HepG2 (cell line): Measurements from ENCODE around the gene AGAP1. TPM values are rescaled to one million over a fixed set of nuclear protein-coding genes. Genes with fewer than 3 reads are reported as not detected.

Experiments
- NAIF1 ChIP-seq: sonication (generic); formaldehyde crosslinking; IDR thresholded peaks from 2 replicates; pipeline ENCODE4 v1.5.0; 2020; ENCODE audit warnings: mild to moderate bottlenecking, missing genetic modification reagents, borderline replicate concordance
- NFIC ChIP-seq: IDR thresholded peaks from 2 replicates; pipeline ENCODE4 v1.6.1; 2012; ENCODE audit warnings: mild to moderate bottlenecking, low read length, inconsistent platforms
- PHF5A ChIP-seq: IDR thresholded peaks from one replicate; pipeline ENCODE4 v1.6.1; 2018; ENCODE audit warnings: low read depth, missing genetic modification reagents; ENCODE audit not compliant: unreplicated experiment
- SETDB1 ChIP-seq: sonication (generic); formaldehyde crosslinking; IDR thresholded peaks from 2 replicates; pipeline ENCODE4 v1.5.1; 2020; ENCODE audit warnings: missing genetic modification reagents, mild to moderate bottlenecking, borderline replicate concordance
- TAF1 ChIP-seq: sonication (generic); formaldehyde crosslinking; IDR thresholded peaks from 2 replicates; pipeline ENCODE4 v1.4.0; 2020; ENCODE audit warnings: missing genetic modification reagents
- ZNF547 ChIP-seq: sonication (generic); formaldehyde crosslinking; IDR thresholded peaks from 2 replicates; pipeline ENCODE4 v1.5.1; 2020; ENCODE audit warnings: mild to moderate bottlenecking, missing genetic modification reagents
- ZNF660 ChIP-seq: sonication (generic); formaldehyde crosslinking; IDR thresholded peaks from 2 replicates; pipeline ENCODE4 v1.5.1; 2020; ENCODE audit warnings: mild to moderate bottlenecking, low read depth, missing genetic modification reagents, borderline replicate concordance
- ZNF691 ChIP-seq: sonication (generic); formaldehyde crosslinking; IDR thresholded peaks from 2 replicates; pipeline ENCODE4 v1.4.0; 2020; ENCODE audit warnings: missing genetic modification reagents, low read depth, mild to moderate bottlenecking, borderline replicate concordance
- ZNF724P ChIP-seq: sonication (generic); formaldehyde crosslinking; IDR thresholded peaks from 2 replicates; pipeline ENCODE4 v1.8.0; 2022; ENCODE audit warnings: missing genetic modification reagents, borderline replicate concordance
- ZNF780A ChIP-seq: sonication (generic); formaldehyde crosslinking; IDR thresholded peaks from 2 replicates; pipeline ENCODE4 v1.8.0; 2022; ENCODE audit warnings: mild to moderate bottlenecking, missing genetic modification reagents, moderate library complexity
- polyA plus RNA-seq, 8 experiments: library from polyadenylated mRNA; depleted of rRNA in 3 of 8; stranded (reverse) in 7 of 8; unstranded in 1 of 8; fragments of >200 nt; fragmentation: Illumina TruSeq in 4 of 8; extraction: Trizol in 4 of 8; gene quantifications; 2 replicates each; pipeline versions ENCODE4 v1.2.1 to v1.2.3, GENCODE V29; 2011 to 2016; ENCODE audit warnings: low read depth in 4 of 8, missing spikeins in 1 of 8, mixed read lengths in 1 of 8; ENCODE audit not compliant: insufficient read depth in 1 of 8
- total RNA-seq, 5 experiments: library from RNA; depleted of rRNA; stranded (reverse); fragments of >200 nt; fragmentation: Illumina TruSeq; extraction: Trizol; gene quantifications; 2 replicates each; pipeline ENCODE4 v1.2.3, GENCODE V29; 2016; ENCODE audit warnings: low read depth in 1 of 5
- TF ChIP-seq, protein P1 (sequence below): sonication (generic); formaldehyde crosslinking; IDR thresholded peaks from 2 replicates; pipeline ENCODE4 v1.4.0; 2020; ENCODE audit warnings: missing genetic modification reagents, borderline replicate concordance
- TF ChIP-seq, protein P2 (sequence below): sonication (generic); formaldehyde crosslinking; IDR thresholded peaks from 2 replicates; pipeline ENCODE4 v1.5.1; 2020; ENCODE audit warnings: mild to moderate bottlenecking, missing genetic modification reagents
- TF ChIP-seq, protein P3 (sequence below): sonication (generic); formaldehyde crosslinking; conservative IDR thresholded peaks from 2 replicates; pipeline ENCODE4 v1.4.0; 2020; ENCODE audit warnings: missing genetic modification reagents

AGAP1 gene
- total and polyA plus RNA-seq, 2 of the 13 experiments (the other 11 are each of a cell fraction or from before 2014, with no cell fraction given), result 21.2 to 32.7 TPM

GRCh38 chr2:236078297-236079255, 584.7 kb downstream of the AGAP1 start (continued):
- TF ChIP-seq TAF1 (CRISPR knock-in tag), result no peak
- no peak for TF ChIP-seq ZNF660 (CRISPR knock-in tag)
- TF ChIP-seq PHF5A, result no peak
- no peak for TF ChIP-seq SETDB1
- no peak for TF ChIP-seq ZNF547 (CRISPR knock-in tag)
- no peak for TF ChIP-seq ZNF724P
- TF ChIP-seq NAIF1 (CRISPR knock-in tag), result no peak
- no peak for TF ChIP-seq ZNF780A (CRISPR knock-in tag)
- no peak for TF ChIP-seq NFIC
- TF ChIP-seq, protein P1, sequence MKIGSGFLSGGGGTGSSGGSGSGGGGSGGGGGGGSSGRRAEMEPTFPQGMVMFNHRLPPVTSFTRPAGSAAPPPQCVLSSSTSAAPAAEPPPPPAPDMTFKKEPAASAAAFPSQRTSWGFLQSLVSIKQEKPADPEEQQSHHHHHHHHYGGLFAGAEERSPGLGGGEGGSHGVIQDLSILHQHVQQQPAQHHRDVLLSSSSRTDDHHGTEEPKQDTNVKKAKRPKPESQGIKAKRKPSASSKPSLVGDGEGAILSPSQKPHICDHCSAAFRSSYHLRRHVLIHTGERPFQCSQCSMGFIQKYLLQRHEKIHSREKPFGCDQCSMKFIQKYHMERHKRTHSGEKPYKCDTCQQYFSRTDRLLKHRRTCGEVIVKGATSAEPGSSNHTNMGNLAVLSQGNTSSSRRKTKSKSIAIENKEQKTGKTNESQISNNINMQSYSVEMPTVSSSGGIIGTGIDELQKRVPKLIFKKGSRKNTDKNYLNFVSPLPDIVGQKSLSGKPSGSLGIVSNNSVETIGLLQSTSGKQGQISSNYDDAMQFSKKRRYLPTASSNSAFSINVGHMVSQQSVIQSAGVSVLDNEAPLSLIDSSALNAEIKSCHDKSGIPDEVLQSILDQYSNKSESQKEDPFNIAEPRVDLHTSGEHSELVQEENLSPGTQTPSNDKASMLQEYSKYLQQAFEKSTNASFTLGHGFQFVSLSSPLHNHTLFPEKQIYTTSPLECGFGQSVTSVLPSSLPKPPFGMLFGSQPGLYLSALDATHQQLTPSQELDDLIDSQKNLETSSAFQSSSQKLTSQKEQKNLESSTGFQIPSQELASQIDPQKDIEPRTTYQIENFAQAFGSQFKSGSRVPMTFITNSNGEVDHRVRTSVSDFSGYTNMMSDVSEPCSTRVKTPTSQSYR (CRISPR knock-in tag), result no peak
- TF ChIP-seq, protein P2, sequence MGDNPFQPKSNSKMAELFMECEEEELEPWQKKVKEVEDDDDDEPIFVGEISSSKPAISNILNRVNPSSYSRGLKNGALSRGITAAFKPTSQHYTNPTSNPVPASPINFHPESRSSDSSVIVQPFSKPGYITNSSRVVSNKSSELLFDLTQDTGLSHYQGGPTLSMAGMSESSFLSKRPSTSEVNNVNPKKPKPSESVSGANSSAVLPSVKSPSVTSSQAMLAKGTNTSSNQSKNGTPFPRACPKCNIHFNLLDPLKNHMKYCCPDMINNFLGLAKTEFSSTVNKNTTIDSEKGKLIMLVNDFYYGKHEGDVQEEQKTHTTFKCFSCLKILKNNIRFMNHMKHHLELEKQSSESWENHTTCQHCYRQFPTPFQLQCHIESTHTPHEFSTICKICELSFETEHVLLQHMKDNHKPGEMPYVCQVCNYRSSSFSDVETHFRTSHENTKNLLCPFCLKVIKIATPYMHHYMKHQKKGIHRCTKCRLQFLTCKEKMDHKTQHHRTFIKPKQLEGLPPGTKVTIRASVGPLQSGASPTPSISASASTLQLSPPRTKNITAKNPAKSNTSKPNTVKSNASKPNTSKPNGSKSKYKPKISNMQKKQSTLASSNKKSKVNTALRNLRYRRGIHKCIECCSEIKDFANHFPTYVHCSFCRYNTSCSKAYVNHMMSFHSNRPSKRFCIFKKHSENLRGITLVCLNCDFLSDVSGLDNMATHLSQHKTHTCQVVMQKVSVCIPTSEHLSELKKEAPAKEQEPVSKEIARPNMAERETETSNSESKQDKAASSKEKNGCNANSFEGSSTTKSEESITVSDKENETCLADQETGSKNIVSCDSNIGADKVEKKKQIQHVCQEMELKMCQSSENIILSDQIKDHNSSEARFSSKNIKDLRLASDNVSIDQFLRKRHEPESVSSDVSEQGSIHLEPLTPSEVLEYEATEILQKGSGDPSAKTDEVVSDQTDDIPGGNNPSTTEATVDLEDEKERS (CRISPR knock-in tag), result no peak
- no peak for TF ChIP-seq ZNF691
- TF ChIP-seq, protein P3, sequence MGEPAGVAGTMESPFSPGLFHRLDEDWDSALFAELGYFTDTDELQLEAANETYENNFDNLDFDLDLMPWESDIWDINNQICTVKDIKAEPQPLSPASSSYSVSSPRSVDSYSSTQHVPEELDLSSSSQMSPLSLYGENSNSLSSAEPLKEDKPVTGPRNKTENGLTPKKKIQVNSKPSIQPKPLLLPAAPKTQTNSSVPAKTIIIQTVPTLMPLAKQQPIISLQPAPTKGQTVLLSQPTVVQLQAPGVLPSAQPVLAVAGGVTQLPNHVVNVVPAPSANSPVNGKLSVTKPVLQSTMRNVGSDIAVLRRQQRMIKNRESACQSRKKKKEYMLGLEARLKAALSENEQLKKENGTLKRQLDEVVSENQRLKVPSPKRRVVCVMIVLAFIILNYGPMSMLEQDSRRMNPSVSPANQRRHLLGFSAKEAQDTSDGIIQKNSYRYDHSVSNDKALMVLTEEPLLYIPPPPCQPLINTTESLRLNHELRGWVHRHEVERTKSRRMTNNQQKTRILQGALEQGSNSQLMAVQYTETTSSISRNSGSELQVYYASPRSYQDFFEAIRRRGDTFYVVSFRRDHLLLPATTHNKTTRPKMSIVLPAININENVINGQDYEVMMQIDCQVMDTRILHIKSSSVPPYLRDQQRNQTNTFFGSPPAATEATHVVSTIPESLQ (CRISPR knock-in tag), result no peak
